Upper lobe of left lung (tissue), 6 donors: ENCODE data around the gene MUC6. TPM values are rescaled to one million over a fixed set of nuclear protein-coding genes. Genes with fewer than 3 reads are reported as not detected.

Source experiments
- ATAC-seq, 2 donors: fragments of 200-7000 bp; cut with Tn5 transposase; one replicate each; pipeline ENCODE4 v1.9.1; 2022; ENCODE audit warnings: mild to moderate bottlenecking in 2 of 2, moderate library complexity in 2 of 2; ENCODE audit not compliant: low FRiP score in 2 of 2
- DNase-seq, 2 donors: peaks; one replicate each; pipeline ENCODE4 v3.0.0-alpha.2; 2019 to 2020
- H3K27ac ChIP-seq, 4 donors: fragments of 200-600 bp; sonication (generic); one replicate each; pipeline ENCODE4 v1.5.1; 2016 to 2019
- H3K27me3 ChIP-seq, 4 donors: fragments of 200-600 bp; sonication (generic); one replicate each; pipeline ENCODE4 v1.5.1; 2017 to 2019
- H3K36me3 ChIP-seq, 4 donors: fragments of 200-600 bp; sonication (generic); one replicate each; pipeline ENCODE4 v1.5.1; 2016 to 2019
- H3K4me1 ChIP-seq, 4 donors: fragments of 200-600 bp; sonication (generic); one replicate each; pipeline ENCODE4 v1.5.1; 2018 to 2019
- H3K4me3 ChIP-seq, 4 donors: fragments of 200-600 bp; sonication (generic); one replicate each; pipeline ENCODE4 v1.5.1; 2017 to 2019; ENCODE audit warnings: mild to moderate bottlenecking in 2 of 4, moderate library complexity in 1 of 4
- H3K9me3 ChIP-seq, 4 donors: fragments of 200-600 bp; sonication (generic); one replicate each; pipeline ENCODE4 v1.5.1; 2018 to 2019
- EP300 ChIP-seq, 4 donors: sonication (generic); formaldehyde crosslinking; IDR thresholded peaks; one replicate each; pipeline ENCODE4 v1.5.1; 2017; ENCODE audit warnings: antibody characterized with exemption in 4 of 4, control low read depth in 2 of 4
- POLR2A ChIP-seq, 4 donors: fragments of 450-650 bp; IDR thresholded peaks; one replicate each; pipeline ENCODE4 v1.5.1; 2016 to 2017; ENCODE audit warnings: antibody characterized with exemption in 4 of 4, mild to moderate bottlenecking in 2 of 4
- POLR2AphosphoS5 ChIP-seq, 2 donors: sonication (generic); formaldehyde crosslinking; IDR thresholded peaks; one replicate each; pipeline ENCODE4 v1.5.1; 2017; ENCODE audit warnings: antibody characterized with exemption in 2 of 2
- WGBS, 2 donors: methylation state at CpG; one replicate each; pipeline ENCODE4 v1.1.5; 2017 to 2018; 5-methylcytosine and 5-hydroxymethylcytosine counted together
- total RNA-seq, 6 donors: library from RNA; depleted of rRNA in 4 of 6; stranded (reverse); fragments of >200 nt in 4 of 6; gene quantifications; one replicate each; pipeline versions ENCODE4 v1.1.0 to v1.2.1, GENCODE V29; 2016 to 2021
- TF ChIP-seq, protein P1 (sequence below), 6 experiments: fragments of 450-650 bp in 4 of 6; fragments of 200-600 bp in 2 of 6; sonication (generic) in 2 of 6; IDR thresholded peaks; one replicate each; pipeline ENCODE4 v1.5.1; 2016 to 2019; ENCODE audit warnings: antibody characterized with exemption in 6 of 6
- donor health status: DM: no; HTN: no; CAD: no; lungs with moderate emphysema.
- donor health status: DM: no; HTN: yes; CAD: no; lungs with severe emphysema.

MUC6 gene
- total RNA-seq, 6 donors from 2014 or later, result 0.06 to 4.2 (median 0.51) TPM; not detected in 3

- no peak for ATAC-seq
- no peak for TF ChIP-seq POLR2AphosphoS5 (IDR thresholded peaks at IDR 0.05)
- TF ChIP-seq EP300 (IDR thresholded peaks at IDR 0.05), result no peak
- no peak for TF ChIP-seq POLR2A (IDR thresholded peaks at IDR 0.05)
- TF ChIP-seq, protein P1, sequence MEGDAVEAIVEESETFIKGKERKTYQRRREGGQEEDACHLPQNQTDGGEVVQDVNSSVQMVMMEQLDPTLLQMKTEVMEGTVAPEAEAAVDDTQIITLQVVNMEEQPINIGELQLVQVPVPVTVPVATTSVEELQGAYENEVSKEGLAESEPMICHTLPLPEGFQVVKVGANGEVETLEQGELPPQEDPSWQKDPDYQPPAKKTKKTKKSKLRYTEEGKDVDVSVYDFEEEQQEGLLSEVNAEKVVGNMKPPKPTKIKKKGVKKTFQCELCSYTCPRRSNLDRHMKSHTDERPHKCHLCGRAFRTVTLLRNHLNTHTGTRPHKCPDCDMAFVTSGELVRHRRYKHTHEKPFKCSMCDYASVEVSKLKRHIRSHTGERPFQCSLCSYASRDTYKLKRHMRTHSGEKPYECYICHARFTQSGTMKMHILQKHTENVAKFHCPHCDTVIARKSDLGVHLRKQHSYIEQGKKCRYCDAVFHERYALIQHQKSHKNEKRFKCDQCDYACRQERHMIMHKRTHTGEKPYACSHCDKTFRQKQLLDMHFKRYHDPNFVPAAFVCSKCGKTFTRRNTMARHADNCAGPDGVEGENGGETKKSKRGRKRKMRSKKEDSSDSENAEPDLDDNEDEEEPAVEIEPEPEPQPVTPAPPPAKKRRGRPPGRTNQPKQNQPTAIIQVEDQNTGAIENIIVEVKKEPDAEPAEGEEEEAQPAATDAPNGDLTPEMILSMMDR (IDR thresholded peaks at IDR 0.05), result no peak
- no peaks in the 10 kb centered on the region for H3K4me1 ChIP-seq
- no peaks in the 10 kb centered on the region for H3K27me3 ChIP-seq
- peak in 1 of 2 donors; percentile 52 for DNase-seq
- 88 to 92% methylated on average over 4 to 18 of the region's 20 CpGs for WGBS, 2 donors
- H3K9me3 ChIP-seq, result no peaks in the 10 kb centered on the region
- H3K27ac ChIP-seq, result no peak overlapping the region
- H3K4me3 ChIP-seq, result no peak overlapping the region
- H3K36me3 ChIP-seq, result peaks cover 18 to 94% (median 70%) of the 10 kb centered on the region in 4 donors
Observed at GRCh38 chr11:1002406-1002984, 34.0 kb downstream of the MUC6 start.

DNA sequence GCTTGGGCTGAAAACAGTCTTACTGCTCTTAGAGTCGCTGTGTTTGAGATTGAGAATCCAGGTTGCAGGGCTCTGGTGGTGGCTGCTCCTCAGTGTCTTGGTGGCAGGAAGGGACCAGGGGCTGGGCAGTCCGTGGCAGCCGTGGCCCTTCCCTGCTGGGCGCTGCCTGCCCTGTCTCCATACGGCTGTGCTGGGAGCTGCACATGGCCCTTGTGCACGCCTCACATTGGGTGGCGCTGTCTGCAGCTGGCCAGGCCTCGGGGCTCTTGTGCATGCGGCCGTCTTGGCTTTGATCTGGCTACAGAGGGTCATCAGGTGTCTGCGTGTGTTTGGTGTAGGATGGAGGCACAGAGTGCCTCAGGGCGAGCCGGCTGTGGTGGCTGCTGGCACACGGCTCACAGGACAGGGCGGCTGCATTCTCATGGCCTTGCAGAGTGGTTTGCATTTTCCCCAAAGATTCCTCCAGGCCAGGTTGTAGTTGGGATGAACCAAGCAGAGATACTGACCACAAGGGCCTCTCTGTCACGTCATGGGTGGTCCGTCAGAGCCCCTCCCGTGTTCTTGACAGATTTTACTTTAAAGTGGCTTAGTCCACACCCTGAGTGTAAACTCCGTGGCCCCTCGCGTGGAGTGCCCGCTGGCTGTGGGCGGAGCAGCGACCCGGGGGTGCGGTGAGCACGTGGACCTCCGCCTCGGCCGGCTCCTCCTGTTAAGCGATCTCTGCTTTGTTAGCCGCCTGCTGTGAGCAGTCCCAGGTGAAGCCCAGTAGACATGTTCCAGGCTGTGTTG, 34.7 kb downstream of the MUC6 start:
- H3K27ac ChIP-seq, result no peak overlapping the region
- H3K4me3 ChIP-seq, result no peak overlapping the region
- TF ChIP-seq EP300 (IDR thresholded peaks at IDR 0.05), result no peak
- TF ChIP-seq POLR2A (IDR thresholded peaks at IDR 0.05), result no peak
- TF ChIP-seq, protein P1 (IDR thresholded peaks at IDR 0.05), result no peak
- no peak for TF ChIP-seq POLR2AphosphoS5 (IDR thresholded peaks at IDR 0.05)
- DNase-seq, result peak in 1 of 2 donors; percentile 76
- 89 to 92% methylated on average over 12 to 26 of the region's 32 CpGs for WGBS, 2 donors
- no peaks in the 10 kb centered on the region for H3K9me3 ChIP-seq
- ATAC-seq, result peak in 1 of 2 donors; percentile 7
- H3K36me3 ChIP-seq, result peaks cover 22 to 94% (median 67%) of the 10 kb centered on the region in 4 donors
- H3K4me1 ChIP-seq, result no peaks in the 10 kb centered on the region
- H3K27me3 ChIP-seq, result no peaks in the 10 kb centered on the region

- ATAC-seq, result no peak
- Histone ChIP-seq H3K27ac (no peak overlapping the region), H3K4me1 (no peaks in the 10 kb centered on the region), H3K4me3 (no peak overlapping the region), H3K9me3 (no peaks in the 10 kb centered on the region), H3K27me3 (no peaks in the 10 kb centered on the region), H3K36me3 (peaks cover 22 to 90% (median 65%) of the 10 kb centered on the region in 4 donors)
- peak in 1 of 2 donors; percentile 77 for DNase-seq
- WGBS, 2 donors, result 89 to 90% methylated on average over 24 to 37 of the region's 38 CpGs
- no peak for TF ChIP-seq POLR2AphosphoS5 (IDR thresholded peaks at IDR 0.05)
Observed at GRCh38 chr11:1000357-1001278, 35.9 kb downstream of the MUC6 start.

GRCh38 chr11:999009-999408, 37.5 kb downstream of the MUC6 start:
- H3K27ac ChIP-seq, result no peak overlapping the region
- 96 to 100% methylated on average over 9 to 10 of the region's 10 CpGs for WGBS, 2 donors
- H3K9me3 ChIP-seq, result no peaks in the 10 kb centered on the region
- no peaks in the 10 kb centered on the region for H3K4me1 ChIP-seq
- TF ChIP-seq EP300 (IDR thresholded peaks at IDR 0.05) (no peak), POLR2AphosphoS5 (IDR thresholded peaks at IDR 0.05) (no peak), POLR2A (IDR thresholded peaks at IDR 0.05) (no peak)
- TF ChIP-seq, protein P1 (IDR thresholded peaks at IDR 0.05), result no peak
- DNase-seq (peak in 1 of 2 donors; percentile 25), ATAC-seq (no peak)
- H3K36me3 ChIP-seq, result peaks cover 25 to 88% (median 63%) of the 10 kb centered on the region in 4 donors
- H3K27me3 ChIP-seq, result no peaks in the 10 kb centered on the region
- H3K4me3 ChIP-seq, result no peak overlapping the region

DNA sequence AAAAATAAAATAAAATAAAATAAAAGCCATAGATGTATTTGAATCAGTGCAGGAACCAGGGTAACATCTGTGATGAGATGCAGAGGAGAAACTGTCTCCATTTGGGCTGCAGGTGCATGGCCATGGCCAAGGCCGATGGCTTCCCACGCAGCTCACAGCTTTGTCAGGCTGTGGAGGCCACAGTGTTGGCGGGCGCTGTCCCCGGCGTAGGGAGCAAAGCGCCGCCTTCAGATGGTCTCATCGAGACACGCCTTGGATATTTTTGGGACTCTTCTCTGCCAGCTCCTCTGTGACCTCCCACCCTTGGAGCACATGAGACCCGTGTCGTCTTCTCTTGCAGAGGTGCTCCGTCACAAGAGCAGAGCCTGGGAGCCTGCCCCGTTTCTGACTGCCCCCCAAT, 38.6 kb downstream of the MUC6 start:
- Histone ChIP-seq H3K27me3 (no peaks in the 10 kb centered on the region), H3K27ac (no peak overlapping the region), H3K36me3 (peaks cover 35 to 88% (median 67%) of the 10 kb centered on the region in 4 donors), H3K4me3 (no peak overlapping the region), H3K4me1 (no peaks in the 10 kb centered on the region), H3K9me3 (no peaks in the 10 kb centered on the region)
- TF ChIP-seq EP300 (IDR thresholded peaks at IDR 0.05) (no peak), POLR2AphosphoS5 (IDR thresholded peaks at IDR 0.05) (no peak), POLR2A (IDR thresholded peaks at IDR 0.05) (no peak)
- TF ChIP-seq, protein P1 (IDR thresholded peaks at IDR 0.05), result no peak
- 87 to 88% methylated on average over 14 of the region's 14 CpGs for WGBS, 2 donors
- ATAC-seq, result no peak
- DNase-seq, result peak in 1 of 2 donors; percentile 71
